GM06990 (cell line): ENCODE results near the gene RSRC1.

ENCODE experiments used
- DNase-seq: peaks from one replicate; pipeline ENCODE4 v3.0.0-alpha.2; 2011; ENCODE audit not compliant: insufficient read length; ENCODE audit errors: extremely low read depth
- H3K27me3 ChIP-seq: replicated peaks from 2 replicates; pipeline ENCODE4 v1.6.0; 2011; ENCODE audit warnings: low read length; ENCODE audit not compliant: control insufficient read depth, insufficient read depth
- H3K36me3 ChIP-seq: 2 replicates; pipeline ENCODE4 v1.5.1; 2011; ENCODE audit warnings: low read length; ENCODE audit not compliant: control insufficient read depth, insufficient read depth
- H3K4me3 ChIP-seq: replicated peaks from 2 replicates; pipeline ENCODE4 v1.5.1; 2011; ENCODE audit warnings: low read depth, mild to moderate bottlenecking, control low read depth, low read length
- CTCF ChIP-seq: IDR thresholded peaks from 2 replicates; pipeline ENCODE4 v1.5.1; 2011; ENCODE audit warnings: low read length, control low read depth, mild to moderate bottlenecking, inconsistent platforms; ENCODE audit not compliant: insufficient read depth, poor library complexity, severe bottlenecking

Gene RSRC1

GRCh38 chr3:158269942-158270341 is 160.1 kb downstream of the RSRC1 start:
- Histone ChIP-seq H3K4me3 (no peak overlapping the region), H3K36me3 (no peaks in the 10 kb centered on the region), H3K27me3 (no peaks in the 10 kb centered on the region)
- no peak for DNase-seq
- TF ChIP-seq CTCF: no peak

- DNase-seq: no peak
- Histone ChIP-seq H3K4me3 (no peak overlapping the region), H3K27me3 (no peaks in the 10 kb centered on the region), H3K36me3 (no peaks in the 10 kb centered on the region)
- no peak for TF ChIP-seq CTCF
These were observed 162.2 kb downstream of the RSRC1 start for GRCh38 chr3:158272081-158272480.

GRCh38 chr3:158273656-158274055 is 163.8 kb downstream of the RSRC1 start:
- Histone ChIP-seq H3K36me3 (no peaks in the 10 kb centered on the region; the same call in none of the 2 replicates), H3K4me3 (no peak overlapping the region), H3K27me3 (no peaks in the 10 kb centered on the region)
- no peak for DNase-seq
- TF ChIP-seq CTCF: no peak

GRCh38 chr3:158278187-158278586 is 168.3 kb downstream of the RSRC1 start:
- no peaks in the 10 kb centered on the region for H3K27me3 ChIP-seq
- H3K36me3 ChIP-seq: no peaks in the 10 kb centered on the region; the same call in none of the 2 replicates
- DNase-seq: no peak
- H3K4me3 ChIP-seq: no peak overlapping the region
- TF ChIP-seq CTCF: no peak

- no peaks in the 10 kb centered on the region for H3K27me3 ChIP-seq
- no peak overlapping the region for H3K4me3 ChIP-seq
- TF ChIP-seq CTCF: no peak
- no peak for DNase-seq
- no peaks in the 10 kb centered on the region; the same call in none of the 2 replicates for H3K36me3 ChIP-seq
These were observed 169.7 kb downstream of the RSRC1 start for GRCh38 chr3:158279609-158280008.

- no peak for DNase-seq
- H3K36me3 ChIP-seq: no peaks in the 10 kb centered on the region
- H3K27me3 ChIP-seq: no peaks in the 10 kb centered on the region
- no peak overlapping the region for H3K4me3 ChIP-seq
- TF ChIP-seq CTCF: no peak
These were observed 185.9 kb downstream of the RSRC1 start for GRCh38 chr3:158295771-158296170.
